HCT116 (cell line): ENCODE data around the gene NEK7. TPM values are rescaled to one million over a fixed set of nuclear protein-coding genes. Genes with fewer than 3 reads are reported as not detected.

Experiments used
- ATAC-seq: fragments of 200-7000 bp; cut with Tn5 transposase; 2 replicates; pipeline ENCODE4 v1.9.1; 2020; ENCODE audit warnings: mild to moderate bottlenecking, moderate library complexity
- BruUV-seq: library from RNA; stranded (reverse); fragments of 400-500 nt; replicated peaks from 2 replicates; lab custom pipeline; 2021; lab: Mats Ljungman, UMichigan
- CTCF ChIA-PET: fragments of 300-600 bp; sonication (Branson Sonifier 250); formaldehyde crosslinking; loops from one replicate; lab custom pipeline; 2021; ENCODE audit warnings: antibody characterized with exemption; lab: Charles Lee
- POLR2A ChIA-PET: fragments of 300-600, 350-600 bp; sonication (Branson Sonifier 250); formaldehyde crosslinking; loops from one replicate; lab custom pipeline; 2021; ENCODE audit warnings: antibody characterized with exemption; lab: Charles Lee
- RAD21 ChIA-PET, 2 experiments: fragments of 300-600 bp; sonication (Branson Sonifier 250); formaldehyde crosslinking; loops; one replicate each; lab custom pipeline; 2023; ENCODE audit warnings: low total read pairs in 2 of 2; ENCODE audit not compliant: uncharacterized antibody in 2 of 2, unreplicated experiment in 2 of 2, low non-redundant PET in 1 of 2; lab: Charles Lee
- DNase-seq: peaks from one replicate; pipeline ENCODE4 v3.0.0-alpha.2; 2010; ENCODE audit warnings: low read depth, low spot score
- H2AFZ ChIP-seq: fragments of 200-600 bp; shearing (Covaris generic), sonication (generic); 2 replicates; pipeline ENCODE4 v1.6.1; 2017; ENCODE audit warnings: low read depth, mixed run types, mixed read lengths, antibody characterized with exemption, low read length; ENCODE audit not compliant: poor library complexity, severe bottlenecking
- H3K27ac ChIP-seq: 2 replicates; pipeline ENCODE4 v1.5.1; 2012; ENCODE audit warnings: low read depth, low read length
- H3K27me3 ChIP-seq: fragments of 200-600 bp; sonication (generic); 2 replicates; pipeline ENCODE4 v1.6.1; 2016; ENCODE audit warnings: mixed run types, low read length, mixed read lengths; ENCODE audit not compliant: insufficient read depth
- H3K36me3 ChIP-seq, 2 experiments: fragments of 200-500 bp in 1 of 2; fragments of 200-600 bp in 1 of 2; sonication (Bioruptor generic) in 1 of 2; sonication (generic) in 1 of 2; 2 replicates each; pipeline versions ENCODE4 v1.5.1 to v1.6.1; 2014 to 2016; ENCODE audit warnings: low read length in 2 of 2, inconsistent platforms in 1 of 2, mixed read lengths in 1 of 2, mixed run types in 1 of 2; ENCODE audit not compliant: insufficient read depth in 2 of 2, control insufficient read depth in 1 of 2
- H3K4me1 ChIP-seq, 2 experiments: fragments of 200-600 bp in 1 of 2; sonication (generic) in 1 of 2; 2 replicates each; pipeline versions ENCODE4 v1.5.1 to v1.6.1; 2012 to 2017; ENCODE audit warnings: low read length in 2 of 2, inconsistent platforms in 1 of 2, mild to moderate bottlenecking in 1 of 2, mixed read lengths in 1 of 2, mixed run types in 1 of 2, moderate library complexity in 1 of 2; ENCODE audit not compliant: insufficient read depth in 2 of 2, control insufficient read depth in 1 of 2
- H3K4me2 ChIP-seq: fragments of 200-600 bp; sonication (generic); 2 replicates; pipeline ENCODE4 v1.6.1; 2017; ENCODE audit warnings: mixed run types, low read length, mixed read lengths
- H3K4me3 ChIP-seq, 2 experiments: fragments of 200-600 bp in 1 of 2; sonication (generic) in 1 of 2; replicated peaks in 1 of 2; 2 replicates each; pipeline ENCODE4 v1.5.1; 2011 to 2016; ENCODE audit warnings: low read length in 2 of 2, control low read depth in 1 of 2, low read depth in 1 of 2, mild to moderate bottlenecking in 1 of 2, mixed read lengths in 1 of 2, mixed run types in 1 of 2
- H3K79me2 ChIP-seq: fragments of 200-600 bp; sonication (generic); 2 replicates; pipeline ENCODE4 v1.6.1; 2017; ENCODE audit warnings: mild to moderate bottlenecking, mixed run types, low read length, moderate library complexity, mixed read lengths; ENCODE audit not compliant: insufficient read depth
- H3K9ac ChIP-seq: fragments of 200-600 bp; sonication (generic); 2 replicates; pipeline ENCODE4 v1.6.1; 2016; ENCODE audit warnings: low read length, mixed read lengths
- H3K9me2 ChIP-seq: fragments of 200-600 bp; sonication (generic), shearing (Covaris generic); 2 replicates; pipeline ENCODE4 v1.6.1; 2017; ENCODE audit warnings: mixed run types, mild to moderate bottlenecking, moderate library complexity; ENCODE audit not compliant: insufficient read depth
- H3K9me3 ChIP-seq, 2 experiments: fragments of 200-500 bp in 1 of 2; fragments of 200-600 bp in 1 of 2; sonication (Bioruptor generic) in 1 of 2; sonication (generic) in 1 of 2; 2 replicates each; pipeline ENCODE4 v1.6.1; 2014 to 2017; ENCODE audit warnings: low read length in 2 of 2, mixed read lengths in 2 of 2, inconsistent platforms in 1 of 2, low read depth in 1 of 2, mild to moderate bottlenecking in 1 of 2, mixed run types in 1 of 2, moderate library complexity in 1 of 2; ENCODE audit not compliant: control insufficient read depth in 1 of 2, insufficient read depth in 1 of 2
- H4K20me1 ChIP-seq: fragments of 200-600 bp; sonication (generic), shearing (Covaris generic); 2 replicates; pipeline ENCODE4 v1.6.1; 2017; ENCODE audit warnings: mixed run types, mild to moderate bottlenecking, moderate library complexity; ENCODE audit not compliant: insufficient read depth
- CEBPB ChIP-seq: IDR thresholded peaks from 2 replicates; pipeline ENCODE4 v1.6.1; 2012; ENCODE audit warnings: low read depth
- EGR1 ChIP-seq: IDR thresholded peaks from 2 replicates; pipeline ENCODE4 v1.6.1; 2012; ENCODE audit warnings: low read depth
- EZH2 ChIP-seq: fragments of 200-600 bp; sonication (generic); IDR thresholded peaks from 2 replicates; pipeline ENCODE4 v1.6.1; 2017; ENCODE audit warnings: antibody characterized with exemption, mixed run types
- FOSL1 ChIP-seq: IDR thresholded peaks from 2 replicates; pipeline ENCODE4 v1.6.1; 2012; ENCODE audit warnings: low read depth
- JUND ChIP-seq: IDR thresholded peaks from 2 replicates; pipeline ENCODE4 v1.6.1; 2012
- MAX ChIP-seq: IDR thresholded peaks from 2 replicates; pipeline ENCODE4 v1.6.1; 2012
- SP1 ChIP-seq: IDR thresholded peaks from 2 replicates; pipeline ENCODE4 v1.6.1; 2012; ENCODE audit warnings: low read depth
- ZFX ChIP-seq: fragments of 450-650 bp; IDR thresholded peaks from 2 replicates; pipeline ENCODE4 v1.6.1; 2017
- intact Hi-C: fragments of 100-400 bp; cut with micrococcal nuclease; formaldehyde crosslinking; loops from 2 replicates; pipeline ENCODE4 v1.10.0; 2022
- total RNA-seq: library from RNA; stranded (reverse); gene quantifications from one replicate; pipeline ENCODE4 v1.2.1, GENCODE V29; 2021; ENCODE audit not compliant: unreplicated experiment
- TF ChIP-seq, protein P1 (sequence below), 3 experiments: fragments of 200-600 bp in 1 of 3; sonication (generic) in 1 of 3; IDR thresholded peaks in 2 of 3; conservative IDR thresholded peaks in 1 of 3; 2 replicates each; pipeline ENCODE4 v1.5.1; 2012 to 2017; ENCODE audit warnings: low read depth in 2 of 3, low read length in 2 of 3, antibody characterized with exemption in 1 of 3, borderline replicate concordance in 1 of 3, control low read depth in 1 of 3, mild to moderate bottlenecking in 1 of 3, mixed read lengths in 1 of 3, mixed run types in 1 of 3, moderate library complexity in 1 of 3; ENCODE audit not compliant: insufficient read depth in 1 of 3

The NEK7 gene
- total RNA-seq, 1 experiment from 2014 or later: 33.0 TPM

- DNase-seq (no peak), ATAC-seq (no peak)
- Histone ChIP-seq H3K79me2 (no peaks in the 10 kb centered on the region), H3K9me2 (no peaks in the 10 kb centered on the region), H3K9me3 (no peaks in the 10 kb centered on the region), H3K27me3 (no peaks in the 10 kb centered on the region), H4K20me1 (no peaks in the 10 kb centered on the region)
- ChIA-PET CTCF (no interaction called here), POLR2A (no interaction called here), RAD21 (no interaction called here)
- TF ChIP-seq, protein P1, sequence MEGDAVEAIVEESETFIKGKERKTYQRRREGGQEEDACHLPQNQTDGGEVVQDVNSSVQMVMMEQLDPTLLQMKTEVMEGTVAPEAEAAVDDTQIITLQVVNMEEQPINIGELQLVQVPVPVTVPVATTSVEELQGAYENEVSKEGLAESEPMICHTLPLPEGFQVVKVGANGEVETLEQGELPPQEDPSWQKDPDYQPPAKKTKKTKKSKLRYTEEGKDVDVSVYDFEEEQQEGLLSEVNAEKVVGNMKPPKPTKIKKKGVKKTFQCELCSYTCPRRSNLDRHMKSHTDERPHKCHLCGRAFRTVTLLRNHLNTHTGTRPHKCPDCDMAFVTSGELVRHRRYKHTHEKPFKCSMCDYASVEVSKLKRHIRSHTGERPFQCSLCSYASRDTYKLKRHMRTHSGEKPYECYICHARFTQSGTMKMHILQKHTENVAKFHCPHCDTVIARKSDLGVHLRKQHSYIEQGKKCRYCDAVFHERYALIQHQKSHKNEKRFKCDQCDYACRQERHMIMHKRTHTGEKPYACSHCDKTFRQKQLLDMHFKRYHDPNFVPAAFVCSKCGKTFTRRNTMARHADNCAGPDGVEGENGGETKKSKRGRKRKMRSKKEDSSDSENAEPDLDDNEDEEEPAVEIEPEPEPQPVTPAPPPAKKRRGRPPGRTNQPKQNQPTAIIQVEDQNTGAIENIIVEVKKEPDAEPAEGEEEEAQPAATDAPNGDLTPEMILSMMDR (IDR thresholded peaks at IDR 0.05 in 2 of 3, conservative IDR thresholded peaks at IDR 0.05 in 1 of 3; ENCODE audit: borderline replicate concordance in 1 of 3, insufficient read depth in 1 of 3, low read depth in 2 of 3, low read length in 2 of 3): 0 out of 6 replicates have a peak, but pooled peaks of 2 of the 3 experiments have one; percentile 15 to 18
- no peak for TF ChIP-seq FOSL1
- TF ChIP-seq, all 23 proteins: peak for 1
- no peak overlapping the region for H3K4me2 ChIP-seq
- no peak overlapping the region for H2AFZ ChIP-seq
- no peak overlapping the region for H3K4me3 ChIP-seq
- BruUV-seq: no TSS peak
- H3K27ac ChIP-seq: no peak overlapping the region
- no peak overlapping the region for H3K9ac ChIP-seq
- intact Hi-C loops: no loop called here
- no peaks in the 10 kb centered on the region for H3K36me3 ChIP-seq
- H3K4me1 ChIP-seq: no peaks in the 10 kb centered on the region
These were observed 97.7 kb downstream of the NEK7 start for GRCh38 chr1:198254521-198254920.

DNA sequence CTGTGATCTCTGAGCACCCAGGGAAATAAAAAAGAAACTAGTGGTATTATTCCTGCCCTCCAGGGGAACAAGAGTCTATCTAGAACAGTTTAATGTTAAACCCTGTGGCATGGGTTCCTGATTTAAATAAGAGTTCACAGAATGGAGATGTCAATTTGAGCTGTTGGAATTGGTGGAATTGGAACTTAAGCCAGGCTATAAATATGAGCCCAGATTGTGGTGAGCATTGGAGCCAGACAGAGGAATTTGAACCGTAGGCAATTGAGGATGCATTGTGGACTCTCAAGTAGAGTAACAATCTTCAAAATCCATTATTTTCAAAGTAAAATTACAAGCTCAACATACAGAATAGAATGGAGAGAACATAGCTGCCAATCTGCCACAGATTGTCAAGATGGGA, 98.2 kb downstream of the NEK7 start:
- Histone ChIP-seq H3K9me2 (no peaks in the 10 kb centered on the region), H3K36me3 (no peaks in the 10 kb centered on the region), H2AFZ (no peak overlapping the region)
- ATAC-seq: no peak
- no peak for TF ChIP-seq MAX
- TF ChIP-seq ZFX: no peak
- TF ChIP-seq CEBPB: no peak
- no peak for TF ChIP-seq FOSL1
- no peak for TF ChIP-seq EGR1
- TF ChIP-seq SP1: no peak
- no peak for TF ChIP-seq EZH2
- no peak for TF ChIP-seq JUND
- TF ChIP-seq, all 23 proteins: peak for 0
- ChIA-PET POLR2A (no interaction called here), CTCF (no interaction called here), RAD21 (no interaction called here)
- no peaks in the 10 kb centered on the region for H3K4me1 ChIP-seq
- BruUV-seq: TSS peak; percentile 21
- no peak overlapping the region for H3K9ac ChIP-seq
- H3K27me3 ChIP-seq: no peaks in the 10 kb centered on the region
- DNase-seq: no peak
- no peak overlapping the region for H3K4me2 ChIP-seq
- intact Hi-C loops: no loop called here
- H3K27ac ChIP-seq: no peak overlapping the region
- H4K20me1 ChIP-seq: no peaks in the 10 kb centered on the region
- no peak overlapping the region for H3K4me3 ChIP-seq
- no peaks in the 10 kb centered on the region for H3K79me2 ChIP-seq
- no peaks in the 10 kb centered on the region for H3K9me3 ChIP-seq
